ENCODE measurements around the gene ELAPOR2.
"Not testable (repeated sequence)": the region's sequence is repeated elsewhere in the genome, so short reads cannot be mapped to it uniquely, and the experiment has no call there.

Gene ELAPOR2

GRCh38 chr7:87059525-87060287, at the start of gene ELAPOR2:
Gene ELAPOR2 (minus strand): TSS chr7:87059654. CDS start chr7:87059513, 141 bp downstream.
- ATAC-seq (peak; percentile 97), DNase-seq (peak; percentile 85)

GRCh38 chr7:87107949-87108776, 48.7 kb upstream of the ELAPOR2 start:
- ATAC-seq (no peak), DNase-seq (no peak)

GRCh38 chr7:87106974-87107612, 47.6 kb upstream of the ELAPOR2 start:
- ATAC-seq: no peak
- DNase-seq: no peak

- ATAC-seq: no peak
Measured at GRCh38 chr7:87105401-87105800, 45.9 kb upstream of the ELAPOR2 start.

GRCh38 chr7:87100326-87100725, 40.9 kb upstream of the ELAPOR2 start:
- ATAC-seq (no peak), DNase-seq (no peak)

More at GRCh38 chr7:87105401-87105800, 45.9 kb upstream of the ELAPOR2 start:
- DNase-seq: no peak

- not testable (repeated sequence) for ATAC-seq, DNase-seq
Measured at GRCh38 chr7:87097375-87097774, 37.9 kb upstream of the ELAPOR2 start.

GRCh38 chr7:87094322-87094721, 34.9 kb upstream of the ELAPOR2 start:
- DNase-seq (no peak), ATAC-seq (no peak)

GRCh38 chr7:87092568-87093091, 33.2 kb upstream of the ELAPOR2 start:
- no peak for ATAC-seq
- DNase-seq: no peak

- no peak for ATAC-seq
Measured at GRCh38 chr7:87091487-87092066, 32.1 kb upstream of the ELAPOR2 start.

GRCh38 chr7:87083865-87084519, 24.5 kb upstream of the ELAPOR2 start:
- ATAC-seq (peak; percentile 76), DNase-seq (no peak)

More at GRCh38 chr7:87091487-87092066, 32.1 kb upstream of the ELAPOR2 start:
- no peak for DNase-seq

- DNase-seq (no peak), ATAC-seq (no peak)
Measured at GRCh38 chr7:87082675-87083074, 23.2 kb upstream of the ELAPOR2 start.

- DNase-seq (no peak), ATAC-seq (no peak)
Measured at GRCh38 chr7:87075671-87076404, 16.4 kb upstream of the ELAPOR2 start.

GRCh38 chr7:87067788-87068187, 8.3 kb upstream of the ELAPOR2 start:
- no peak for DNase-seq
- no peak for ATAC-seq

- DNase-seq: no peak
- no peak for ATAC-seq
Measured at GRCh38 chr7:87060288-87060537, 759 bp upstream of the ELAPOR2 start.

GRCh38 chr7:87058744-87059524, 520 bp downstream of the ELAPOR2 start:
- DNase-seq (peak; percentile 26), ATAC-seq (peak; percentile 2)

GRCh38 chr7:87057210-87057609, 2.2 kb downstream of the ELAPOR2 start:
- ATAC-seq: no peak
- DNase-seq: no peak

- DNase-seq: no peak
Measured at GRCh38 chr7:87056346-87056745, 3.1 kb downstream of the ELAPOR2 start.

GRCh38 chr7:87048839-87049238, 10.6 kb downstream of the ELAPOR2 start:
- ATAC-seq (no peak), DNase-seq (no peak)

More at GRCh38 chr7:87056346-87056745, 3.1 kb downstream of the ELAPOR2 start:
- no peak for ATAC-seq

GRCh38 chr7:87046456-87046855, 13.0 kb downstream of the ELAPOR2 start:
- no peak for DNase-seq
- ATAC-seq: no peak

- ATAC-seq: not testable (repeated sequence)
Measured at GRCh38 chr7:87044713-87045112, 14.7 kb downstream of the ELAPOR2 start.

More at GRCh38 chr7:87044713-87045112, 14.7 kb downstream of the ELAPOR2 start:
- DNase-seq: not testable (repeated sequence)
